ENCODE results near the gene CTR9. TPM values are rescaled to one million over a fixed set of nuclear protein-coding genes. Genes with fewer than 3 reads are reported as not detected.

The CTR9 gene
- total RNA-seq, 2 experiments from 2014 or later: 28.7 to 29.7 TPM

- Mint-ChIP-seq H3K4me3 (no peak overlapping the region), H3K27me3 (ENCODE audit: low read depth) (no peaks in the 10 kb centered on the region), H3K4me1 (ENCODE audit: low read depth) (peaks cover 14% of the 10 kb centered on the region), H3K9me3 (no peaks in the 10 kb centered on the region), H3K27ac (no peak overlapping the region), H3K36me3 (ENCODE audit: low read depth) (peaks cover 9% of the 10 kb centered on the region)
- DNase-seq: peak; percentile 90
- intact Hi-C loops (cut with micrococcal nuclease): loop anchor here (1.0 to 5.0 kb wide), 6 partner anchors 114 to 995 kb away; no protein-coding TSS in a partner anchor
- CTCF ChIA-PET: interaction anchor here (0.6 to 4.2 kb wide), 44 partner anchors 9 to 301 kb away, joined by 3 to 32 read pairs (median 5); partner anchors contain the start of gene EIF4G2
Measured at GRCh38 chr11:10792385-10793068, 41.5 kb downstream of the CTR9 start.

DNA sequence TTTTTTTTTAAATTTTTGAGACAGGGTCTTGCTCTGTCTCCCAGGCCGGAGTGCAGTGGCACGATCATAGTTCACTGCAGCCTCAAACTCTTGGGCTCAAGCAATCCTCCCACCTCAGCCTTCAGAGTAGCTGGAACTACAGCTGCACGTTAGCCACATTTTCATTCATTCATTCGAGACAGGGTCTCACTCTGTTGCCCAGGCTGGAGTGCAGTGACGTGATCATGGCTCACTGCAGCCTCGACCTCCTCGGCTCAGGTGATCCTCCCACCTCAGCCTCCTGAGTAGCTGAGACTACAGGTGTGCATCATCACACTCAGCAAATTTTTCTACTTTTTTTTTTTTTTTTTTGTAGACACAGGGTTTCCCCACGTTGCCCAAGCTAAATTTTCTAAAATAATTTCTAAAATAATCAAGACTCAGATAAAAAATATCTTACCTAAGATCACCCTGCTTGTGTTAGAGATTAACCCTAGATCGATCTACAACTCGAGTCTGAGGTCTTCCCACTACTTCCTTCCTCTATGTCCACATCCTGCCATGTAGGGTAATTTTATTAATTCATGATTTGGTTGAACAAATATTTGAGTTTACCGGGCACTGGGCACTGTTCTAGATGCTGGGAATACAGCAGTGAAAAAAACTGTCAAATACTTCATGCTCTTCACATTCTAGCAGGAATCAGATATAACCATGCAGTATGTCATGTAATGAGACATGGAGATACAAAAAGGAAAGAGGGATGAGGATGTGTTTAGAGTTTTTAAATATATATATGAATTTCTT, 42.6 kb downstream of the CTR9 start:
- no peak for DNase-seq
- peaks cover 12% of the 10 kb centered on the region for H3K36me3 Mint-ChIP-seq (ENCODE audit: low read depth)
- CTCF ChIA-PET: interaction anchor here (0.6 to 4.2 kb wide), 32 partner anchors 7 to 244 kb away, joined by 3 to 32 read pairs (median 6); partner anchors contain the start of gene EIF4G2
- intact Hi-C loops (cut with micrococcal nuclease): loop anchor here (5.0 kb wide), 2 partner anchors 364 to 474 kb away; no protein-coding TSS in a partner anchor
- H3K27ac Mint-ChIP-seq: no peak overlapping the region
- H3K9me3 Mint-ChIP-seq: no peaks in the 10 kb centered on the region
- H3K4me3 Mint-ChIP-seq: no peak overlapping the region
- peaks cover 18% of the 10 kb centered on the region for H3K4me1 Mint-ChIP-seq (ENCODE audit: low read depth)
- no peaks in the 10 kb centered on the region for H3K27me3 Mint-ChIP-seq (ENCODE audit: low read depth)

- no peaks in the 10 kb centered on the region for H3K9me3 Mint-ChIP-seq
Measured at GRCh38 chr11:10796191-10796590, 45.1 kb downstream of the CTR9 start.

DNA sequence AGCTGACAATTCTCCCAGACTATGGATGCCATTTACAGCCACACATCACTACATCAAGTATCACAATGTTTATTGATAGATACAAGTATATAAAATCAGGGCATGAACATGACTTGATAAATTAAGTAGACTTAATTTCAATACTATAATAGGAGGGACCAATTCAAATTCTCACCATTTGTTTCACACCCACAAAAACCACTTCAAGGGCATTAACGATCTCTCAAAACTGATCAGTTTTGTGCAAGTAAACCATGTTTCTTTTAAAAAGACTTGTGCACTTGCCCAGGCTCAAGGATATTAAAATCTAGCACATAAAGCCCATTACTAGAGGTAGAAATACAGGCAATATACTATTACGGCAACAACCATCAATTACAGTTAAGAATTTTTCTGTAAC, 46.0 kb downstream of the CTR9 start:
- no peak for DNase-seq
- Mint-ChIP-seq H3K4me1 (ENCODE audit: low read depth) (peaks cover 48% of the 10 kb centered on the region), H3K27me3 (ENCODE audit: low read depth) (no peaks in the 10 kb centered on the region), H3K27ac (no peak overlapping the region), H3K36me3 (ENCODE audit: low read depth) (peaks cover 41% of the 10 kb centered on the region), H3K4me3 (no peak overlapping the region), H3K9me3 (no peaks in the 10 kb centered on the region)
- intact Hi-C loops (cut with micrococcal nuclease): no loop called here
- CTCF ChIA-PET: interaction anchor here (1.5 to 1.9 kb wide), 2 partner anchors 230 to 231 kb away, joined by 5 to 9 read pairs; no protein-coding TSS in a partner anchor

More at GRCh38 chr11:10796191-10796590, 45.1 kb downstream of the CTR9 start:
- CTCF ChIA-PET: interaction anchor here (1.2 to 1.5 kb wide), 3 partner anchors 44 to 231 kb away, joined by 3 to 9 read pairs (median 4); no protein-coding TSS in a partner anchor
- Mint-ChIP-seq H3K4me3 (no peak overlapping the region), H3K36me3 (ENCODE audit: low read depth) (peaks cover 34% of the 10 kb centered on the region), H3K27ac (no peak overlapping the region), H3K27me3 (ENCODE audit: low read depth) (no peaks in the 10 kb centered on the region), H3K4me1 (ENCODE audit: low read depth) (peaks cover 40% of the 10 kb centered on the region)
- intact Hi-C loops (cut with micrococcal nuclease): no loop called here
- no peak for DNase-seq

- Mint-ChIP-seq H3K9me3 (no peaks in the 10 kb centered on the region), H3K27me3 (ENCODE audit: low read depth) (no peaks in the 10 kb centered on the region), H3K36me3 (ENCODE audit: low read depth) (peaks cover 47% of the 10 kb centered on the region), H3K4me1 (ENCODE audit: low read depth) (peaks cover 53% of the 10 kb centered on the region), H3K27ac (no peak overlapping the region), H3K4me3 (no peak overlapping the region)
- intact Hi-C loops (cut with micrococcal nuclease): no loop called here
- no peak for DNase-seq
- CTCF ChIA-PET: interaction anchor here (1.9 kb wide), 1 partner anchor 230 kb away, joined by 5 read pairs; no protein-coding TSS in a partner anchor
Measured at GRCh38 chr11:10797531-10797930, 46.5 kb downstream of the CTR9 start.

GRCh38 chr11:10798330-10798928, 47.4 kb downstream of the CTR9 start:
- Mint-ChIP-seq H3K27ac (peak overlapping the region; percentile 39), H3K4me1 (ENCODE audit: low read depth) (peaks cover 51% of the 10 kb centered on the region), H3K36me3 (ENCODE audit: low read depth) (peaks cover 52% of the 10 kb centered on the region), H3K4me3 (no peak overlapping the region), H3K9me3 (no peaks in the 10 kb centered on the region), H3K27me3 (ENCODE audit: low read depth) (no peaks in the 10 kb centered on the region)
- intact Hi-C loops (cut with micrococcal nuclease): loop anchor here (1.0 kb wide), 1 partner anchor 10 kb away; the partner anchor contains the start of gene EIF4G2
- no peak for DNase-seq
- CTCF ChIA-PET: interaction anchor here (1.9 kb wide), 1 partner anchor 229 kb away, joined by 5 read pairs; no protein-coding TSS in a partner anchor

DNA sequence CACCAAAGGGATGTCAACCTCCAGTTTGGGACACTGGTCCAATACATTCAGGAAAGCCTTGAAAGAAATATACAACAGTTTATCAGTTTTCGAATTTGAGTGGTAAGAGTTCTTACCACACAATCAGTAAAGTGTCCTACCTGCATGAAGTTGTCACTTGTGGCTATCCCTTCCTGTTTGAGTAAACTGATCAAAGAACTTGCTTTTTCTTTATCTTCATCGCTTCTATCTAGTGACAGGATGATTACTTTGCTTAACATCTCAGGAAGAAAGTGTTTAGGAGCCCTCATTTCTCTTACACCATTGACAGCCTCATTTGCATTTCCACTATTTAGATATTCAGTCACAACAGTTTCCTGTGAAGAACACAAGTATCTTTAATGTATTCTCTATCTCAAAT, 49.2 kb downstream of the CTR9 start:
- CTCF ChIA-PET: interaction anchor here (1.2 to 2.1 kb wide), 3 partner anchors 8 to 134 kb away, joined by 3 to 8 read pairs (median 3); no protein-coding TSS in a partner anchor
- intact Hi-C loops (cut with micrococcal nuclease): no loop called here
- H3K4me1 Mint-ChIP-seq (ENCODE audit: low read depth): peaks cover 62% of the 10 kb centered on the region

DNA sequence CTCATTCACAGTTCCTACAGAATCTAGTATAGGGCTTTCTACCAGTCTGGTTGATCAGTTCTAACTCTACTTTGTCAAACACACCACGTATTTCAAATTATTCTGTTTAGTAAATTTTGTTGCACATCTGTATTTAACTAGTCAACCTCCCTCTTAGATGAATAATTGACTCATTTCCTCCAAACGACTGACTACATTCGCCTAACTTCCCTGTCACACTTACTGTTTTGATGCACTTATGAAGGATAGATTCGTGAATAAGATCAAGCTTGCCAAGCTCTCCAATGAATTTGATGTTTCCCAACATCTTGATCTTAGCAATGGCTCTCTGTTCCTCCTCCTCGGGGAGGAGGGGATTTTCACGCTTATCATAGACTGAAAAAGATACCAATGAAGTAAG, 52.6 kb downstream of the CTR9 start:
- Mint-ChIP-seq H3K27me3 (ENCODE audit: low read depth) (no peaks in the 10 kb centered on the region), H3K36me3 (ENCODE audit: low read depth) (peaks cover 84% of the 10 kb centered on the region), H3K4me1 (ENCODE audit: low read depth) (peaks cover 74% of the 10 kb centered on the region), H3K27ac (peak overlapping the region; percentile 10), H3K9me3 (no peaks in the 10 kb centered on the region), H3K4me3 (no peak overlapping the region)
- CTCF ChIA-PET: interaction anchor here (0.8 to 3.6 kb wide), 4 partner anchors 10 to 224 kb away, joined by 3 to 32 read pairs (median 4); no protein-coding TSS in a partner anchor
- DNase-seq: no peak
- intact Hi-C loops (cut with micrococcal nuclease): no loop called here

More for the DNA sequence above, 49.2 kb downstream of the CTR9 start:
- Mint-ChIP-seq H3K27me3 (ENCODE audit: low read depth) (no peaks in the 10 kb centered on the region), H3K36me3 (ENCODE audit: low read depth) (peaks cover 68% of the 10 kb centered on the region), H3K4me3 (no peak overlapping the region), H3K27ac (peak overlapping the region; percentile 81), H3K9me3 (no peaks in the 10 kb centered on the region)
- DNase-seq: no peak

DNA sequence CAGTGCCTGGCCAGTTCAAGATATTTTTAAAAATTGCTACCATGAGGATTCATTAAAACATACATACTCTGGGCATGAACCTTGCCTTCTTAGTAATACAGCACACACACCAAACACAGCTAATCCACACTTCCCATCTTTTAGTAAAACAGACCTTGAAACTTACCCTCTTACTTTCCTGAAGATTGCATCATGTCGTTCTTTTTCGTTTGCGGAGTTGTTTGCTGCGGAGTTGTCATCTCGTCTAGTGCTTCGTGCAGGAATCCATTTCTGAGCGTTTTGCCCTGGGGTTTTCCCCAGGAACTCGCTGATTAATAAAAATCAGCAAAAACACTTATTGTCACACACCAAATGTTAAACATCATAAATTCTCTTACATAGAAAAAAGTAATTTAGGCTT, 54.7 kb downstream of the CTR9 start:
- peaks cover 65% of the 10 kb centered on the region for H3K4me1 Mint-ChIP-seq (ENCODE audit: low read depth)
- DNase-seq: peak; percentile 12
- H3K27me3 Mint-ChIP-seq (ENCODE audit: low read depth): no peaks in the 10 kb centered on the region
- intact Hi-C loops (cut with micrococcal nuclease): loop anchor here (5.0 kb wide), 3 partner anchors 127 to 817 kb away; partner anchors contain the start of genes GALNT18 and RNF141
- peaks cover 66% of the 10 kb centered on the region for H3K36me3 Mint-ChIP-seq (ENCODE audit: low read depth)
- CTCF ChIA-PET: interaction anchor here (3.6 kb wide), 1 partner anchor 13 kb away, joined by 32 read pairs; no protein-coding TSS in a partner anchor
- H3K4me3 Mint-ChIP-seq: peak overlapping the region; percentile 22
- H3K27ac Mint-ChIP-seq: peak overlapping the region; percentile 97
- no peaks in the 10 kb centered on the region for H3K9me3 Mint-ChIP-seq

GRCh38 chr11:10806206-10806605, 55.2 kb downstream of the CTR9 start:
- Mint-ChIP-seq H3K9me3 (no peaks in the 10 kb centered on the region), H3K36me3 (ENCODE audit: low read depth) (peaks cover 62% of the 10 kb centered on the region), H3K4me3 (peak overlapping the region; percentile 95), H3K4me1 (ENCODE audit: low read depth) (peaks cover 62% of the 10 kb centered on the region), H3K27ac (peak overlapping the region; percentile 97), H3K27me3 (ENCODE audit: low read depth) (no peaks in the 10 kb centered on the region)
- CTCF ChIA-PET: interaction anchor here (1.1 kb wide), 1 partner anchor 13 kb away, joined by 4 read pairs; no protein-coding TSS in a partner anchor
- intact Hi-C loops (cut with micrococcal nuclease): loop anchor here (5.0 kb wide), 3 partner anchors 126 to 816 kb away; partner anchors contain the start of genes GALNT18 and RNF141
- no peak for DNase-seq

DNA sequence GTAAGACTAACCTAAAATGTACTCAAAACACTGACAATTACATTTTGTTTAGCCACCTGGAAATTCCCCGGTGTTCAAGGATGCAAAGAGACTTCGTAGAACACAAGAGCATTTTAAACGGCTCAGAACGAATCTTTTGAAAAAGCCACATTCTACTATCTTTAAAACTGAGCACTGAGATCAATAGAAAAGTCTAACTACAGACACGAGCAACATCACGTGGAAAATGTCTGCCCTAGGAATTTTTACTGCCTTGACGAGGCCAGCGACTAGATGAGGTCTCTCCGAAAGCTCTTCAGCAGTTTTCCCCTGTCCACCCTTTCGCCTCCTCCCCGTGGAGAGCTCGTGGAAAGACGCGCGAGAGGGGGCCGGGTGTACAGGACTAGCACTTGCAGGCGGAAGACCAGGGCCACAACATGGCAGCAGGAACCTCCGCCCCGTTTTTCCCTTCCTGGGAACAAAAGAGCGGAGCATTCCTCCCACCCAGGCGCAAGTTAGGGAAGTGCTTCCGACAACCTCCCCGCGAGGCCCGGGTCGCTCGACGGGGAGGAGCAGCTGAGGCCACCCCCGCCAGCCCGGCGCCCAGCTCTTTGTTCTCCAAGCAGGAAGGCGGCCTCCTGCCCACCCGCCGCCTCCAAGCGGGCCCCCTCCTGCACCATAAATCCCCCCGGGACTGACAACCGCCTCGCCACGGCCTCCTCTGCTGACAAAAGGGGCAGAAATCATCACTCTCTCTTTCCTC, 56.6 kb downstream of the CTR9 start:
- DNase-seq: peak; percentile 58
- Mint-ChIP-seq H3K36me3 (ENCODE audit: low read depth) (peaks cover 48% of the 10 kb centered on the region), H3K9me3 (no peaks in the 10 kb centered on the region), H3K27me3 (ENCODE audit: low read depth) (no peaks in the 10 kb centered on the region), H3K27ac (peak overlapping the region; percentile 97), H3K4me1 (ENCODE audit: low read depth) (peaks cover 48% of the 10 kb centered on the region), H3K4me3 (peak overlapping the region; percentile 95)
- CTCF ChIA-PET: interaction anchor here (3.1 kb wide), 1 partner anchor 15 kb away, joined by 18 read pairs; no protein-coding TSS in a partner anchor
- intact Hi-C loops (cut with micrococcal nuclease): loop anchor here (1.0 to 5.0 kb wide), 8 partner anchors 9 to 1036 kb away; partner anchors contain the start of genes CTR9, GALNT18, RNF141 and ZBED5
